ENCODE measurements around the gene TCERG1L. TPM values are rescaled to one million over a fixed set of nuclear protein-coding genes. Genes with fewer than 3 reads are reported as not detected.

The TCERG1L gene
- total RNA-seq, 2 donors from 2014 or later = 4.0 to 4.2 TPM

- WGBS, 2 donors = 71 to 81% methylated on average over 4 to 13 of the region's 13 CpGs
- Histone ChIP-seq H3K27ac (no peak overlapping the region), H3K36me3 (replicated peaks in 1 of 2; ENCODE audit: insufficient read depth in 1 of 2, low read depth in 2 of 2) (no peaks in the 10 kb centered on the region), H3K4me3 (no peak overlapping the region), H3K4me1 (no peaks in the 10 kb centered on the region), H3K9me3 (peaks cover 0 to 3% (median 0%) of the 10 kb centered on the region in 3 donors), H3K27me3 (no peaks in the 10 kb centered on the region)
- ATAC-seq = no peak
- intact Hi-C loops (cut with DNase I) = no loop called here
- DNase-seq = no peak
- TF ChIP-seq CTCF (IDR thresholded peaks at IDR 0.05) = no peak
- TF ChIP-seq POLR2A (IDR thresholded peaks at IDR 0.05) = no peak
Observed at GRCh38 chr10:131111007-131111406, 200.5 kb downstream of the TCERG1L start.

- Histone ChIP-seq H3K4me3 (no peak overlapping the region), H3K27ac (no peak overlapping the region), H3K27me3 (no peaks in the 10 kb centered on the region), H3K9me3 (peaks cover 0 to 3% (median 0%) of the 10 kb centered on the region in 3 donors), H3K4me1 (no peaks in the 10 kb centered on the region), H3K36me3 (replicated peaks in 1 of 2; ENCODE audit: insufficient read depth in 1 of 2, low read depth in 2 of 2) (no peaks in the 10 kb centered on the region)
- ATAC-seq = no peak
- 70 to 72% methylated on average over 10 to 11 of the region's 11 CpGs for WGBS, 2 donors
- no peak for DNase-seq
- intact Hi-C loops (cut with DNase I) = no loop called here
- TF ChIP-seq POLR2A (IDR thresholded peaks at IDR 0.05) (no peak), CTCF (IDR thresholded peaks at IDR 0.05) (no peak)
Observed at GRCh38 chr10:131110241-131110783, 201.2 kb downstream of the TCERG1L start.

GRCh38 chr10:131109726-131110125, 201.8 kb downstream of the TCERG1L start:
- intact Hi-C loops (cut with DNase I) = no loop called here
- no peaks in the 10 kb centered on the region for H3K36me3 ChIP-seq (replicated peaks in 1 of 2; ENCODE audit: insufficient read depth in 1 of 2, low read depth in 2 of 2)
- DNase-seq = no peak
- H3K4me1 ChIP-seq = no peaks in the 10 kb centered on the region
- H3K27me3 ChIP-seq = no peaks in the 10 kb centered on the region
- ATAC-seq = no peak
- peaks cover 0 to 3% (median 0%) of the 10 kb centered on the region in 3 donors for H3K9me3 ChIP-seq
- TF ChIP-seq POLR2A (IDR thresholded peaks at IDR 0.05) (no peak), CTCF (IDR thresholded peaks at IDR 0.05) (no peak)
- WGBS, 2 donors = 69 to 78% methylated on average over 13 to 16 of the region's 16 CpGs
- no peak overlapping the region for H3K27ac ChIP-seq
- no peak overlapping the region for H3K4me3 ChIP-seq

- H3K4me3 ChIP-seq = no peak overlapping the region
- H3K27me3 ChIP-seq = no peaks in the 10 kb centered on the region
- TF ChIP-seq POLR2A (IDR thresholded peaks at IDR 0.05) (no peak), CTCF (IDR thresholded peaks at IDR 0.05) (no peak)
- H3K36me3 ChIP-seq (replicated peaks in 1 of 2; ENCODE audit: insufficient read depth in 1 of 2, low read depth in 2 of 2) = no peaks in the 10 kb centered on the region
- DNase-seq = no peak
- H3K4me1 ChIP-seq = no peaks in the 10 kb centered on the region
- no peak for ATAC-seq
- H3K9me3 ChIP-seq = peaks cover 0 to 3% (median 0%) of the 10 kb centered on the region in 3 donors
- intact Hi-C loops (cut with DNase I) = no loop called here
- no peak overlapping the region for H3K27ac ChIP-seq
- 84 to 87% methylated on average over 12 to 19 of the region's 19 CpGs for WGBS, 2 donors
Observed at GRCh38 chr10:131109291-131109690, 202.2 kb downstream of the TCERG1L start.

GRCh38 chr10:131107970-131108369, 203.6 kb downstream of the TCERG1L start:
- ATAC-seq (no peak), DNase-seq (no peak)
- intact Hi-C loops (cut with DNase I) = no loop called here
- no peak overlapping the region for H3K27ac ChIP-seq
- peaks cover 0 to 3% (median 0%) of the 10 kb centered on the region in 3 donors for H3K9me3 ChIP-seq
- H3K36me3 ChIP-seq (replicated peaks in 1 of 2; ENCODE audit: insufficient read depth in 1 of 2, low read depth in 2 of 2) = no peaks in the 10 kb centered on the region
- 62 to 65% methylated on average over 9 of the region's 9 CpGs for WGBS, 2 donors
- TF ChIP-seq POLR2A (IDR thresholded peaks at IDR 0.05) = no peak
- no peak for TF ChIP-seq CTCF (IDR thresholded peaks at IDR 0.05)
- no peak overlapping the region for H3K4me3 ChIP-seq
- no peaks in the 10 kb centered on the region for H3K27me3 ChIP-seq
- no peaks in the 10 kb centered on the region for H3K4me1 ChIP-seq

Data from body of pancreas (tissue), 4 donors.